HL-60 (cell line): ENCODE results near the gene BARHL1.

Source experiments
- DNase-seq, 2 experiments: peaks; one replicate each; pipeline ENCODE4 v3.0.0-alpha.2; 2010 to 2020; ENCODE audit warnings: low read depth in 1 of 2, low spot score in 1 of 2
- H3K27ac ChIP-seq: fragments of 250-450 bp; sonication (Bioruptor Pico); replicated peaks from 2 replicates; pipeline ENCODE4 v1.5.1; 2020; ENCODE audit warnings: mild to moderate bottlenecking, moderate library complexity
- H3K27me3 ChIP-seq: fragments of 250-450 bp; sonication (Bioruptor Pico); 2 replicates; pipeline ENCODE4 v1.5.1; 2021; ENCODE audit warnings: mild to moderate bottlenecking, moderate library complexity; ENCODE audit not compliant: insufficient read depth, poor library complexity, severe bottlenecking
- H3K4me3 ChIP-seq: replicated peaks from 2 replicates; pipeline ENCODE4 v1.5.1; 2011; ENCODE audit warnings: mild to moderate bottlenecking, control low read depth, low read length; ENCODE audit not compliant: insufficient read depth
- CTCF ChIP-seq: IDR thresholded peaks from one replicate; pipeline ENCODE4 v1.5.1; 2011; ENCODE audit warnings: low read length, control low read depth, inconsistent platforms; ENCODE audit not compliant: insufficient read depth
- GABPA ChIP-seq: IDR thresholded peaks from 2 replicates; pipeline ENCODE4 v1.6.1; 2012; ENCODE audit warnings: low read depth
- POLR2AphosphoS5 ChIP-seq: IDR thresholded peaks from 2 replicates; pipeline ENCODE4 v1.6.1; 2012; ENCODE audit warnings: low read depth
- REST ChIP-seq: IDR thresholded peaks from 2 replicates; pipeline ENCODE4 v1.6.1; 2012; ENCODE audit warnings: low read depth; ENCODE audit not compliant: insufficient replicate concordance
- SPI1 ChIP-seq: IDR thresholded peaks from 2 replicates; pipeline ENCODE4 v1.6.1; 2012; ENCODE audit warnings: low read depth, mild to moderate bottlenecking, borderline replicate concordance

The BARHL1 gene

GRCh38 chr9:132588098-132588497 lies 5.7 kb downstream of the BARHL1 start:
- peaks cover 78% of the 10 kb centered on the region for H3K27me3 ChIP-seq

DNA sequence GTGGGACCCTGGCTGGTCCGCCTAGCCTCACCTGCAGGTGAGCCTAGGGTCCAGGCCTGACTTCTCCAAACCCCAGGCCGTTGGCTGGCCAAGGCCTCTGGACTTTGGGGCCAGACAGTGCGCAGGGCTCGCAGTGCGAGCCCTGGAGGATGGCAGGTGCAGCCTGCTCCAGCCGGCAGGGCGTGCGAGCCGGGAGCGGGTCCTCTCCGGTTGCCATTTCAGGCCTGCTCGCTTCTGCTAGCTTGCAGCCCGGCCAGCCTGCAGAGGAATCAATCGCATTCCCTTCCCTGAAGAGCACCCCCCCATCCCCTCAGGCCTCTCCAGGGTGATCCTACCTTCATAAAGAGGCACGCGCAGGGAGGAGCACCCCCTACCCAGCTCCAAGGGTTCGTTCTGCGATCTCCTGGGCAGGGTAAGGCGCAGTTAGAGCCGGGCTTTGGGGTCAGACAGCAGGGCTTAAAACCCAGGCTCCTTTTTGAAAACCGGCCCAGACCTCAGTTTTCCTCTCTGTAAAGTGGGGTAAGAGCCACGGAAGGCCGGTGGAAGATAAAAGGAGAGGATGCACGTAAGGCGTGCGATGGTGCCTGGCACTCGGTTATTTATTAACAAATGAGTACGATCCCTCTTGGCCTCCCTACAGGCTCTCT lies 6.2 kb downstream of the BARHL1 start:
- H3K4me3 ChIP-seq: no peak overlapping the region
- TF ChIP-seq POLR2AphosphoS5: no peak
- TF ChIP-seq CTCF: no peak
- TF ChIP-seq SPI1: no peak
- peaks cover 73% of the 10 kb centered on the region for H3K27me3 ChIP-seq
- no peak for DNase-seq
- no peak overlapping the region for H3K27ac ChIP-seq

More at GRCh38 chr9:132588098-132588497, 5.7 kb downstream of the BARHL1 start:
- no peak overlapping the region for H3K4me3 ChIP-seq
- TF ChIP-seq GABPA: no peak
- TF ChIP-seq CTCF: no peak
- TF ChIP-seq SPI1: no peak
- no peak overlapping the region for H3K27ac ChIP-seq
- DNase-seq: no peak

DNA sequence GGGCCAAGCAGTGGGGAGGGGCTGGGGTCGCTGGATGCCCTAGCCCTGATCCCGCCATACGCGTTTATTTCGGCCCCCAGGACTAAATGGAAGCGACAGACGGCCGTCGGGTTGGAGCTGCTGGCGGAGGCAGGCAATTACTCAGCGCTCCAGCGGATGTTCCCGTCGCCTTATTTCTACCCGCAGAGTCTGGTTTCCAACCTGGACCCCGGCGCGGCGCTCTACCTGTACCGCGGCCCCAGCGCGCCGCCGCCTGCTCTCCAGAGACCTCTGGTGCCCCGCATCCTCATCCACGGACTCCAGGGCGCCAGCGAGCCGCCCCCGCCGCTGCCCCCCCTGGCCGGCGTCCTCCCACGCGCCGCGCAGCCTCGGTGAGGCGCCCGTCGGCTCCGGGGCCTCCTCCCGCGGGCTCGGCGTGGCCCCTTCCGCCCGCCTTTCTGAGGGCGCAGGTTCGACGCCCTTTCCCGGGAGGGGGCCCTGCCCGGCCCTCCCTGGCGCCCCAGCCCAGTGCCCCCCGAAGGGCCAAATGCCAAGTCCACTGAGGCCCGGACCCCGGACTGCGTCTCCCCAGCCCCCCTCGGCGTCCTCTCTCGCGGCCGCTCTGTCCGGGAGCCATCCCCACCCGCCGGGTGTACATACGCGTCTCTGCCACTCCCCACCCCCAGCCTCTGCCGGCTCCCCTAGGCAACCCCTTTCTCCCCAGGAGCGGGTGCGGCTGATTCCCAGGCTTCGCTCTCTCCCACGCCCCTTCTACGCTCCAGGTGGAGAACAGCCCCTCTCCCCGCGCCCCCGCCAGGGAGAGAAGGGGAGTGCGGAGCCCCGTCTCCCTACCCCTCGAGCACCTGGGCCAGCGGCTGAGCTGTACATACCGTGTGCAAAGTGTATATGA lies 7.0 kb downstream of the BARHL1 start:
- TF ChIP-seq SPI1 (no peak), REST (no peak), POLR2AphosphoS5 (no peak), CTCF (no peak), GABPA (no peak)
- Histone ChIP-seq H3K27ac (no peak overlapping the region), H3K4me3 (no peak overlapping the region), H3K27me3 (peaks cover 67% of the 10 kb centered on the region)
- DNase-seq: no peak

- no peak overlapping the region for H3K27ac ChIP-seq
- peaks cover 62% of the 10 kb centered on the region for H3K27me3 ChIP-seq
- H3K4me3 ChIP-seq: no peak overlapping the region
- TF ChIP-seq POLR2AphosphoS5: no peak
- TF ChIP-seq GABPA: no peak
- no peak for TF ChIP-seq CTCF
- DNase-seq: no peak
Measured at GRCh38 chr9:132590037-132590317, 7.6 kb downstream of the BARHL1 start.
